Panc1 (cell line): ENCODE results near the gene RASSF8. TPM values are rescaled to one million over a fixed set of nuclear protein-coding genes. Genes with fewer than 3 reads are reported as not detected.

Experiments
- ATAC-seq: fragments of 200-7000 bp; cut with Tn5 transposase; 2 replicates; pipeline ENCODE4 v1.9.1; 2020; ENCODE audit warnings: mild to moderate bottlenecking, moderate library complexity
- BruUV-seq: library from RNA; stranded (reverse); fragments of 400-500 nt; replicated peaks from 2 replicates; lab custom pipeline; 2021; lab: Mats Ljungman, UMichigan
- CTCF ChIA-PET: fragments of 300-600 bp; sonication (Branson Sonifier 250); formaldehyde crosslinking; loops from one replicate; lab custom pipeline; 2022; ENCODE audit warnings: antibody characterized with exemption; lab: Charles Lee
- POLR2A ChIA-PET: fragments of 300-600 bp; sonication (Branson Sonifier 250); formaldehyde crosslinking; loops from one replicate; lab custom pipeline; 2022; ENCODE audit warnings: antibody characterized with exemption; lab: Charles Lee
- DNase-seq: peaks from one replicate; pipeline ENCODE4 v3.0.0-alpha.2; 2010; ENCODE audit warnings: low read depth, low spot score
- H3K27ac ChIP-seq: 2 replicates; pipeline ENCODE4 v1.5.1; 2011; ENCODE audit warnings: mild to moderate bottlenecking, low read length, inconsistent platforms
- H3K27me3 ChIP-seq: fragments of 200-500 bp; sonication (Bioruptor generic); 2 replicates; pipeline ENCODE4 v1.6.0; 2014; ENCODE audit warnings: low read length, inconsistent platforms; ENCODE audit not compliant: control insufficient read depth, insufficient read depth
- H3K36me3 ChIP-seq: fragments of 200-500 bp; sonication (Bioruptor generic); 2 replicates; pipeline ENCODE4 v1.5.1; 2014; ENCODE audit warnings: inconsistent platforms, mild to moderate bottlenecking, low read length, moderate library complexity; ENCODE audit not compliant: control insufficient read depth, insufficient read depth
- H3K4me1 ChIP-seq: 2 replicates; pipeline ENCODE4 v1.5.1; 2011; ENCODE audit warnings: inconsistent platforms, mild to moderate bottlenecking, low read length, moderate library complexity; ENCODE audit not compliant: control insufficient read depth, insufficient read depth
- H3K4me3 ChIP-seq, 2 experiments: 2 replicates each; pipeline ENCODE4 v1.5.1; 2011 to 2012; ENCODE audit warnings: low read depth in 2 of 2, low read length in 2 of 2, mild to moderate bottlenecking in 2 of 2, inconsistent platforms in 1 of 2, moderate library complexity in 1 of 2
- H3K9me3 ChIP-seq: fragments of 200-500 bp; sonication (Bioruptor generic); 2 replicates; pipeline ENCODE4 v1.5.1; 2014; ENCODE audit warnings: low read depth, mild to moderate bottlenecking, inconsistent platforms, low read length, moderate library complexity; ENCODE audit not compliant: control insufficient read depth, insufficient read depth
- CTCF ChIP-seq: fragments of 450-650 bp; IDR thresholded peaks from 2 replicates; pipeline ENCODE4 v1.5.1; 2017; ENCODE audit warnings: mild to moderate bottlenecking
- POLR2AphosphoS5 ChIP-seq: IDR thresholded peaks from 2 replicates; pipeline ENCODE4 v1.6.1; 2012; ENCODE audit warnings: mild to moderate bottlenecking, low read depth, low read length, moderate library complexity
- REST ChIP-seq, 2 experiments: IDR thresholded peaks; 2 replicates each; pipeline ENCODE4 v1.6.1; 2011 to 2012; ENCODE audit warnings: low read depth in 2 of 2, control low read depth in 1 of 2, low read length in 1 of 2, mild to moderate bottlenecking in 1 of 2, moderate library complexity in 1 of 2; ENCODE audit not compliant: insufficient read depth in 1 of 2
- SIN3A ChIP-seq: IDR thresholded peaks from 2 replicates; pipeline ENCODE4 v1.6.1; 2012; ENCODE audit warnings: low read depth, mild to moderate bottlenecking, low read length, moderate library complexity, borderline replicate concordance; ENCODE audit not compliant: insufficient read depth
- TCF7L2 ChIP-seq: IDR thresholded peaks from 2 replicates; pipeline ENCODE4 v1.6.1; 2011; ENCODE audit warnings: mild to moderate bottlenecking, low read depth, low read length, inconsistent platforms
- in situ Hi-C: cut with HindIII; loops from 2 replicates; pipeline ENCODE4 v1.10.0; 2016; ENCODE audit warnings: low sequenced_read_pairs, low pct_unique_long_range_greater_than_20kb
- intact Hi-C: fragments of 100-400 bp; cut with micrococcal nuclease; formaldehyde crosslinking; loops from one replicate; pipeline ENCODE4 v1.10.0; 2022; ENCODE audit not compliant: unreplicated experiment
- total RNA-seq: library from RNA; stranded (reverse); gene quantifications from one replicate; pipeline ENCODE4 v1.2.1, GENCODE V29; 2021; ENCODE audit not compliant: unreplicated experiment

Gene RASSF8
- total RNA-seq, 1 experiment from 2014 or later: 103 TPM

GRCh38 chr12:26101763-26102162 lies 143.3 kb downstream of the RASSF8 start:
- ChIA-PET CTCF (no interaction called here), POLR2A (no interaction called here)
- DNase-seq (no peak), ATAC-seq (no peak)
- no peaks in the 10 kb centered on the region for H3K27me3 ChIP-seq
- BruUV-seq: no TSS peak
- no peak for TF ChIP-seq REST (IDR thresholded peaks at IDR 0.05; ENCODE audit: insufficient read depth in 1 of 2, low read depth in 2 of 2, low read length in 1 of 2)
- no peak for TF ChIP-seq POLR2AphosphoS5
- no peak for TF ChIP-seq TCF7L2
- TF ChIP-seq SIN3A: no peak
- TF ChIP-seq CTCF: no peak
- no peaks in the 10 kb centered on the region for H3K9me3 ChIP-seq
- H3K27ac ChIP-seq: peak overlapping the region; percentile 100
- no peaks in the 10 kb centered on the region for H3K36me3 ChIP-seq
- intact Hi-C loops: no loop called here
- in situ Hi-C loops: no loop called here
- H3K4me3 ChIP-seq: no peak overlapping the region
- H3K4me1 ChIP-seq: peaks cover 30% of the 10 kb centered on the region

GRCh38 chr12:26102953-26103352 lies 144.5 kb downstream of the RASSF8 start:
- Histone ChIP-seq H3K4me3 (no peak overlapping the region), H3K4me1 (peaks cover 24% of the 10 kb centered on the region), H3K27me3 (no peaks in the 10 kb centered on the region), H3K9me3 (no peaks in the 10 kb centered on the region), H3K36me3 (no peaks in the 10 kb centered on the region), H3K27ac (peak overlapping the region; percentile 100)
- intact Hi-C loops: no loop called here
- ChIA-PET POLR2A (no interaction called here), CTCF (no interaction called here)
- no TSS peak for BruUV-seq
- in situ Hi-C loops: no loop called here
- 0 out of 2 replicates have a peak, but pooled peaks have one; percentile 13 for ATAC-seq
- no peak for DNase-seq
- TF ChIP-seq TCF7L2 (no peak), CTCF (no peak), SIN3A (no peak), POLR2AphosphoS5 (no peak), REST (IDR thresholded peaks at IDR 0.05; ENCODE audit: insufficient read depth in 1 of 2, low read depth in 2 of 2, low read length in 1 of 2) (no peak)
